H9 (cell line): ENCODE results near the gene JPT2. TPM values are rescaled to one million over a fixed set of nuclear protein-coding genes. Genes with fewer than 3 reads are reported as not detected.
A peak's percentile ranks its signal among the peaks of the same experiment; 100 is the strongest.

Experiments used
- DNase-seq: peaks from one replicate; pipeline ENCODE4 v3.0.0-alpha.2; 2017
- H2AFZ ChIP-seq: one replicate; pipeline ENCODE4 v1.6.1; 2013; ENCODE audit warnings: mild to moderate bottlenecking, low read length, control low read depth, moderate library complexity
- H2AK5ac ChIP-seq: 2 replicates; pipeline ENCODE4 v1.6.1; 2013; ENCODE audit warnings: low read length, control low read depth, mixed read lengths; ENCODE audit not compliant: insufficient read length
- H2BK120ac ChIP-seq: one replicate; pipeline ENCODE4 v1.6.1; 2013; ENCODE audit warnings: low read depth, mild to moderate bottlenecking, low read length, control low read depth, inconsistent platforms; ENCODE audit not compliant: poor library complexity, severe bottlenecking
- H2BK12ac ChIP-seq: 2 replicates; pipeline ENCODE4 v1.6.1; 2013; ENCODE audit warnings: low read length, control low read depth, mixed read lengths, low read depth; ENCODE audit not compliant: insufficient read length
- H2BK15ac ChIP-seq: 2 replicates; pipeline ENCODE4 v1.6.1; 2013; ENCODE audit warnings: low read depth, low read length, control low read depth
- H2BK20ac ChIP-seq: one replicate; pipeline ENCODE4 v1.6.1; 2013; ENCODE audit warnings: low read depth, mild to moderate bottlenecking, low read length, control low read depth, inconsistent platforms; ENCODE audit not compliant: poor library complexity, severe bottlenecking
- H2BK5ac ChIP-seq: 2 replicates; pipeline ENCODE4 v1.6.1; 2013; ENCODE audit warnings: low read length, control low read depth, mixed read lengths; ENCODE audit not compliant: insufficient read length
- H3K14ac ChIP-seq: 2 replicates; pipeline ENCODE4 v1.6.1; 2013; ENCODE audit warnings: low read length, control low read depth; ENCODE audit not compliant: insufficient read depth
- H3K18ac ChIP-seq: 2 replicates; pipeline ENCODE4 v1.6.1; 2013; ENCODE audit warnings: low read depth, mild to moderate bottlenecking, mixed read lengths, low read length, control low read depth; ENCODE audit not compliant: insufficient read length
- H3K23ac ChIP-seq: 2 replicates; pipeline ENCODE4 v1.6.1; 2013; ENCODE audit warnings: low read length, control low read depth, mixed read lengths, low read depth; ENCODE audit not compliant: insufficient read length
- H3K23me2 ChIP-seq: 2 replicates; pipeline ENCODE4 v1.6.1; 2013; ENCODE audit warnings: low read depth, mild to moderate bottlenecking, mixed read lengths, low read length, control low read depth; ENCODE audit not compliant: insufficient read length, poor library complexity, severe bottlenecking
- H3K27ac ChIP-seq: 2 replicates; pipeline ENCODE4 v1.5.1; 2013; ENCODE audit warnings: low read length, control low read depth, mixed read lengths, low read depth; ENCODE audit not compliant: insufficient read length
- H3K27me3 ChIP-seq: 2 replicates; pipeline ENCODE4 v1.6.1; 2013; ENCODE audit warnings: low read length, control low read depth, inconsistent platforms; ENCODE audit not compliant: insufficient read depth
- H3K4ac ChIP-seq: 2 replicates; pipeline ENCODE4 v1.6.1; 2013; ENCODE audit warnings: low read depth, mild to moderate bottlenecking, control low read depth, inconsistent platforms, low read length, moderate library complexity
- H3K4me1 ChIP-seq: 2 replicates; pipeline ENCODE4 v1.6.1; 2013; ENCODE audit warnings: low read length, control low read depth, inconsistent platforms; ENCODE audit not compliant: insufficient read depth
- H3K4me2 ChIP-seq: 2 replicates; pipeline ENCODE4 v1.6.1; 2013; ENCODE audit warnings: low read length, control low read depth, mixed read lengths; ENCODE audit not compliant: insufficient read length, insufficient read depth
- H3K56ac ChIP-seq: 2 replicates; pipeline ENCODE4 v1.6.1; 2013; ENCODE audit warnings: low read depth, mild to moderate bottlenecking, mixed read lengths, low read length, control low read depth; ENCODE audit not compliant: insufficient read length
- H3K79me1 ChIP-seq: 2 replicates; pipeline ENCODE4 v1.6.1; 2013; ENCODE audit warnings: low read depth, mild to moderate bottlenecking, moderate library complexity, low read length, control low read depth, inconsistent platforms; ENCODE audit not compliant: insufficient read depth, poor library complexity, severe bottlenecking
- H3K79me2 ChIP-seq: 2 replicates; pipeline ENCODE4 v1.6.1; 2013; ENCODE audit warnings: low read length, control low read depth, inconsistent platforms; ENCODE audit not compliant: insufficient read depth
- H3K9ac ChIP-seq: 2 replicates; pipeline ENCODE4 v1.6.1; 2013; ENCODE audit warnings: low read length, control low read depth, mixed read lengths; ENCODE audit not compliant: insufficient read length; ENCODE audit errors: extremely low read depth
- H3K9me3 ChIP-seq: one replicate; pipeline ENCODE4 v1.6.1; 2013; ENCODE audit warnings: low read depth, low read length, inconsistent platforms; ENCODE audit not compliant: control insufficient read depth
- H3T11ph ChIP-seq: one replicate; pipeline ENCODE4 v1.6.1; 2013; ENCODE audit warnings: mild to moderate bottlenecking, low read length, control low read depth, inconsistent platforms
- H4K20me1 ChIP-seq: one replicate; pipeline ENCODE4 v1.6.1; 2013; ENCODE audit not compliant: control insufficient read depth, insufficient read length, insufficient read depth
- H4K5ac ChIP-seq: 2 replicates; pipeline ENCODE4 v1.6.1; 2013; ENCODE audit warnings: low read depth, mild to moderate bottlenecking, mixed read lengths, low read length, control low read depth; ENCODE audit not compliant: insufficient read length
- H4K8ac ChIP-seq: replicated peaks from 2 replicates; pipeline ENCODE4 v1.6.1; 2013; ENCODE audit warnings: low read length, control low read depth, mixed read lengths, low read depth; ENCODE audit not compliant: insufficient read length
- H4K91ac ChIP-seq: 2 replicates; pipeline ENCODE4 v1.6.1; 2013; ENCODE audit warnings: low read depth, mild to moderate bottlenecking, moderate library complexity, mixed read lengths, low read length, control low read depth; ENCODE audit not compliant: insufficient read length
- H3K27ac Mint-ChIP-seq, 3 experiments: 2 replicates in 2 of 3; 3 replicates in 1 of 3; pipeline ENCODE4 v1.8.0; 2020 to 2021; ENCODE audit warnings: mixed read lengths in 3 of 3, mild to moderate bottlenecking in 1 of 3, moderate library complexity in 1 of 3
- H3K27me3 Mint-ChIP-seq: 2 replicates; pipeline ENCODE4 v1.8.0; 2021; ENCODE audit warnings: low read depth, mild to moderate bottlenecking, moderate library complexity, mixed read lengths
- H3K36me3 Mint-ChIP-seq, 3 experiments: 2 replicates in 2 of 3; 3 replicates in 1 of 3; pipeline ENCODE4 v1.8.0; 2020 to 2021; ENCODE audit warnings: low read depth in 3 of 3, mixed read lengths in 3 of 3; ENCODE audit not compliant: insufficient read depth in 1 of 3
- H3K4me1 Mint-ChIP-seq, 2 experiments: 2 replicates each; pipeline ENCODE4 v1.8.0; 2020; ENCODE audit warnings: mixed read lengths in 2 of 2
- H3K4me3 Mint-ChIP-seq, 2 experiments: 2 replicates in 1 of 2; 3 replicates in 1 of 2; pipeline ENCODE4 v1.8.0; 2020 to 2021; ENCODE audit warnings: mild to moderate bottlenecking in 2 of 2, mixed read lengths in 2 of 2, moderate library complexity in 1 of 2
- H3K9me3 Mint-ChIP-seq, 2 experiments: 2 replicates in 1 of 2; 3 replicates in 1 of 2; pipeline ENCODE4 v1.8.0; 2020; ENCODE audit warnings: mild to moderate bottlenecking in 2 of 2, mixed read lengths in 2 of 2, moderate library complexity in 1 of 2
- WGBS: extraction: QIAGEN DNeasy Blood & Tissue Kit; methylation state at CpG from one replicate; pipeline ENCODE4 v1.1.7; 2013; ENCODE audit warnings: missing lambda C conversion rate, low lambda C conversion rate, mixed read lengths; ENCODE audit not compliant: insufficient read length; ENCODE audit errors: extremely low coverage; 5-methylcytosine and 5-hydroxymethylcytosine counted together
- total RNA-seq: library from RNA; stranded (reverse); gene quantifications from 2 replicates; pipeline ENCODE4 v1.2.1, GENCODE V29; 2021
- TF ChIP-seq, protein P1 (sequence below): fragments of 200-600 bp; sonication (generic); conservative IDR thresholded peaks from 3 replicates; pipeline ENCODE4 v1.8.0; 2021; ENCODE audit warnings: antibody characterized with exemption, mild to moderate bottlenecking

JPT2 gene
- total RNA-seq, 1 experiment from 2014 or later = 206 TPM

- Histone ChIP-seq H3K27me3 (no peaks in the 10 kb centered on the region), H2BK5ac (no peak overlapping the region), H2AK5ac (no peak overlapping the region), H3T11ph (no peak overlapping the region), H3K9me3 (no peaks in the 10 kb centered on the region), H3K23ac (no peak overlapping the region), H4K5ac (no peak overlapping the region), H2BK120ac (no peak overlapping the region), H4K8ac (no peak overlapping the region), H3K23me2 (no peaks in the 10 kb centered on the region), H3K9ac (no peak overlapping the region), H4K91ac (no peak overlapping the region), H2BK12ac (no peak overlapping the region), H3K79me1 (no peaks in the 10 kb centered on the region), H3K18ac (no peak overlapping the region), H2BK20ac (no peak overlapping the region), H3K56ac (no peak overlapping the region), H4K20me1 (no peaks in the 10 kb centered on the region), H3K14ac (no peak overlapping the region), H3K4ac (no peak overlapping the region), H3K4me2 (no peak overlapping the region), H2BK15ac (no peak overlapping the region), H2AFZ (no peak overlapping the region), H3K27ac (no peak overlapping the region), H3K79me2 (no peaks in the 10 kb centered on the region), H3K4me1 (no peaks in the 10 kb centered on the region)
- no peaks in the 10 kb centered on the region for H3K9me3 Mint-ChIP-seq
- H3K27me3 Mint-ChIP-seq = no peaks in the 10 kb centered on the region
- TF ChIP-seq, protein P1, sequence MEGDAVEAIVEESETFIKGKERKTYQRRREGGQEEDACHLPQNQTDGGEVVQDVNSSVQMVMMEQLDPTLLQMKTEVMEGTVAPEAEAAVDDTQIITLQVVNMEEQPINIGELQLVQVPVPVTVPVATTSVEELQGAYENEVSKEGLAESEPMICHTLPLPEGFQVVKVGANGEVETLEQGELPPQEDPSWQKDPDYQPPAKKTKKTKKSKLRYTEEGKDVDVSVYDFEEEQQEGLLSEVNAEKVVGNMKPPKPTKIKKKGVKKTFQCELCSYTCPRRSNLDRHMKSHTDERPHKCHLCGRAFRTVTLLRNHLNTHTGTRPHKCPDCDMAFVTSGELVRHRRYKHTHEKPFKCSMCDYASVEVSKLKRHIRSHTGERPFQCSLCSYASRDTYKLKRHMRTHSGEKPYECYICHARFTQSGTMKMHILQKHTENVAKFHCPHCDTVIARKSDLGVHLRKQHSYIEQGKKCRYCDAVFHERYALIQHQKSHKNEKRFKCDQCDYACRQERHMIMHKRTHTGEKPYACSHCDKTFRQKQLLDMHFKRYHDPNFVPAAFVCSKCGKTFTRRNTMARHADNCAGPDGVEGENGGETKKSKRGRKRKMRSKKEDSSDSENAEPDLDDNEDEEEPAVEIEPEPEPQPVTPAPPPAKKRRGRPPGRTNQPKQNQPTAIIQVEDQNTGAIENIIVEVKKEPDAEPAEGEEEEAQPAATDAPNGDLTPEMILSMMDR = no peak
- WGBS = no CpG with 5 or more reads among the region's 7 CpGs
- peak overlapping the region in 1 of 3 experiments; percentile 87; a peak in 2 of 7 replicates for H3K27ac Mint-ChIP-seq
- peaks cover 2 to 25% (median 22%) of the 10 kb centered on the region in 3 experiments; a peak in 6 of 7 replicates for H3K36me3 Mint-ChIP-seq
- no peak overlapping the region for H3K4me3 Mint-ChIP-seq
- H3K4me1 Mint-ChIP-seq = no peaks in the 10 kb centered on the region
- DNase-seq = no peak
These were observed 53.5 kb downstream of the JPT2 start for GRCh38 chr16:1731603-1732002.
